ENCODE measurements around the gene CLCN7. TPM values are rescaled to one million over a fixed set of nuclear protein-coding genes. Genes with fewer than 3 reads are reported as not detected.

The CLCN7 gene
- total and polyA plus RNA-seq, 8 donors: 8.7 to 489 (median 55.1) TPM

GRCh38 chr16:1520461-1520860 is 45.6 kb upstream of the CLCN7 start:
- Histone ChIP-seq H3K9me3 (no peaks in the 10 kb centered on the region), H3K27me3 (no peaks in the 10 kb centered on the region), H3K36me3 (peaks cover 0 to 75% (median 71%) of the 10 kb centered on the region in 4 donors), H3K4me1 (no peaks in the 10 kb centered on the region), H3K27ac (no peak overlapping the region), H3K4me3 (no peak overlapping the region)
- TF ChIP-seq, protein P1, sequence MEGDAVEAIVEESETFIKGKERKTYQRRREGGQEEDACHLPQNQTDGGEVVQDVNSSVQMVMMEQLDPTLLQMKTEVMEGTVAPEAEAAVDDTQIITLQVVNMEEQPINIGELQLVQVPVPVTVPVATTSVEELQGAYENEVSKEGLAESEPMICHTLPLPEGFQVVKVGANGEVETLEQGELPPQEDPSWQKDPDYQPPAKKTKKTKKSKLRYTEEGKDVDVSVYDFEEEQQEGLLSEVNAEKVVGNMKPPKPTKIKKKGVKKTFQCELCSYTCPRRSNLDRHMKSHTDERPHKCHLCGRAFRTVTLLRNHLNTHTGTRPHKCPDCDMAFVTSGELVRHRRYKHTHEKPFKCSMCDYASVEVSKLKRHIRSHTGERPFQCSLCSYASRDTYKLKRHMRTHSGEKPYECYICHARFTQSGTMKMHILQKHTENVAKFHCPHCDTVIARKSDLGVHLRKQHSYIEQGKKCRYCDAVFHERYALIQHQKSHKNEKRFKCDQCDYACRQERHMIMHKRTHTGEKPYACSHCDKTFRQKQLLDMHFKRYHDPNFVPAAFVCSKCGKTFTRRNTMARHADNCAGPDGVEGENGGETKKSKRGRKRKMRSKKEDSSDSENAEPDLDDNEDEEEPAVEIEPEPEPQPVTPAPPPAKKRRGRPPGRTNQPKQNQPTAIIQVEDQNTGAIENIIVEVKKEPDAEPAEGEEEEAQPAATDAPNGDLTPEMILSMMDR (IDR thresholded peaks at IDR 0.05): no peak
- TF ChIP-seq EP300 (IDR thresholded peaks at IDR 0.05) (no peak), POLR2AphosphoS5 (IDR thresholded peaks at IDR 0.05) (no peak), POLR2A (IDR thresholded peaks at IDR 0.05) (no peak)
- DNase-seq: no peak
- WGBS, 5 donors: 94 to 96% (median 95%) methylated on average over 18 to 19 of the region's 19 CpGs
- intact Hi-C loops (cut with DNase I; ENCODE audit: low total_unique reads): no loop called here

GRCh38 chr16:1519831-1520230 is 45.0 kb upstream of the CLCN7 start:
- H3K4me3 ChIP-seq: no peak overlapping the region
- no peak overlapping the region for H3K27ac ChIP-seq
- H3K9me3 ChIP-seq: no peaks in the 10 kb centered on the region
- no peaks in the 10 kb centered on the region for H3K4me1 ChIP-seq
- H3K27me3 ChIP-seq: no peaks in the 10 kb centered on the region
- no peak for DNase-seq
- intact Hi-C loops (cut with DNase I; ENCODE audit: low total_unique reads): no loop called here
- 91 to 97% (median 96%) methylated on average over 6 to 17 of the region's 17 CpGs for WGBS, 5 donors
- peaks cover 0 to 74% (median 67%) of the 10 kb centered on the region in 4 donors for H3K36me3 ChIP-seq
- no peak for TF ChIP-seq EP300 (IDR thresholded peaks at IDR 0.05)
- no peak for TF ChIP-seq POLR2AphosphoS5 (IDR thresholded peaks at IDR 0.05)

DNA sequence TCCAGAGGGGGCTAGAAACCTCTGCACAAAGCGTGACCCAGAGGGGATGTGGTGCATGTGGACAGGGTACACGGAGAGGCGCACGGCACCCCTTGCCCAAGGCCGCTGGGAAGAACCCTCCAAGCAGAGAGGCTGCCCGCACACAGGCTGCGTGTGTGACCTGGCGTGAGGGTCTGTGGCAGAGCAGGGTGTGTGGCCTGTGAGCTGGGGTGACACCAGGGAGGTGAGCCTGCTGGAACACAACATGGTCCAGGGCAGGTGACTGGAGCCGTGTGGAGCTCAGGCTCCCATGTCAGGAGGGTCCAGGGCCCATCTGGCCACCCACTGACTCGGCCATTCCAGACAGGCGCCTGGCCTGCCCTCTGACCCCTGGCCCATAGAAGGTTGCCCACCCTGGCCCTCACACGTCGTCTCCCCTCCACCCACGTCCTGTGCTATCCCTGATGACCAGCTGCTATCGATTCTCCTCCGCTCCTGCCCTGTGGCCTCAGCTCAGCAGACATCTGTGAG is 43.9 kb upstream of the CLCN7 start:
- H3K4me3 ChIP-seq: no peak overlapping the region
- intact Hi-C loops (cut with DNase I; ENCODE audit: low total_unique reads): no loop called here
- H3K9me3 ChIP-seq: peaks cover 0 to 11% (median 5%) of the 10 kb centered on the region in 4 donors
- H3K36me3 ChIP-seq: peaks cover 0 to 71% (median 60%) of the 10 kb centered on the region in 4 donors
- H3K27ac ChIP-seq: no peak overlapping the region
- H3K4me1 ChIP-seq: no peaks in the 10 kb centered on the region
- TF ChIP-seq, protein P1 (IDR thresholded peaks at IDR 0.05): no peak
- TF ChIP-seq POLR2A (IDR thresholded peaks at IDR 0.05) (no peak), POLR2AphosphoS5 (IDR thresholded peaks at IDR 0.05) (no peak), EP300 (IDR thresholded peaks at IDR 0.05) (no peak)
- WGBS, 5 donors: 88 to 93% (median 91%) methylated on average over 13 to 16 of the region's 16 CpGs
- H3K27me3 ChIP-seq: no peaks in the 10 kb centered on the region
- no peak for DNase-seq

DNA sequence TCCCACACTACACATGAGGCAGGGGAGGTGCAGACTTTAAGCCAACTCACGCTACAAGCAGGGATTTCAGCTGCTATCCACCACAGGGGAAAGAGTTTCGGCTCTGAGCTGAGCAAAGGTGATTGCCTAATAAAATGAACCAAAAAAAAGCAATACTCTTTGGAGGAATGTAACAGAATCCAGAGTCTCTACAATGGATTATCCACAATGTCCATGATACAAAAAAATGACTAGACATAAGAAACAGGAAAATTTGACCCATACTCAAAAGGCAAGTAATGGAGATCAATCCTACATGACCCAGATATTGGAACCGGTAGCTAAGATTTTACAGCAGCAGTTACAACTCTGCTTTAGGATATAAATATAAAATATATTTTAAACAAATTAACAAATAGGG is 39.7 kb upstream of the CLCN7 start:
- H3K9me3 ChIP-seq: peaks cover 0 to 11% (median 5%) of the 10 kb centered on the region in 4 donors
- no peak overlapping the region for H3K4me3 ChIP-seq
- no peaks in the 10 kb centered on the region for H3K27me3 ChIP-seq
- 67 to 99% (median 93%) methylated on average over 3 of the region's 3 CpGs for WGBS, 5 donors
- peaks cover 0 to 57% (median 47%) of the 10 kb centered on the region in 4 donors for H3K36me3 ChIP-seq
- no peak for DNase-seq
- TF ChIP-seq, protein P1 (IDR thresholded peaks at IDR 0.05): no peak
- TF ChIP-seq EP300 (IDR thresholded peaks at IDR 0.05): no peak
- no peak for TF ChIP-seq POLR2AphosphoS5 (IDR thresholded peaks at IDR 0.05)
- no peak for TF ChIP-seq POLR2A (IDR thresholded peaks at IDR 0.05)
- intact Hi-C loops (cut with DNase I; ENCODE audit: low total_unique reads): no loop called here
- no peak overlapping the region for H3K27ac ChIP-seq
- peaks cover 0 to 7% (median under 1%) of the 10 kb centered on the region in 4 donors for H3K4me1 ChIP-seq

GRCh38 chr16:1512774-1513173 is 37.9 kb upstream of the CLCN7 start:
- Histone ChIP-seq H3K36me3 (peaks cover 0 to 55% (median 45%) of the 10 kb centered on the region in 4 donors), H3K9me3 (peaks cover 0 to 11% (median 5%) of the 10 kb centered on the region in 4 donors), H3K27me3 (no peaks in the 10 kb centered on the region), H3K4me1 (peaks cover 0 to 7% (median 2%) of the 10 kb centered on the region in 4 donors), H3K4me3 (no peak overlapping the region), H3K27ac (peak overlapping the region in 1 of 5 donors; percentile 29)
- WGBS, 5 donors: 76 to 90% (median 84%) methylated on average over 11 to 15 of the region's 15 CpGs
- no peak for DNase-seq
- TF ChIP-seq, protein P1 (IDR thresholded peaks at IDR 0.05): no peak
- TF ChIP-seq POLR2A (IDR thresholded peaks at IDR 0.05) (no peak), EP300 (IDR thresholded peaks at IDR 0.05) (no peak), POLR2AphosphoS5 (IDR thresholded peaks at IDR 0.05) (no peak)
- intact Hi-C loops (cut with DNase I; ENCODE audit: low total_unique reads): no loop called here

Measured in stomach (tissue), 9 donors.